Skeletal muscle tissue (tissue), 4 donors: Measurements from ENCODE around the gene AKAP6. TPM values are rescaled to one million over a fixed set of nuclear protein-coding genes. Genes with fewer than 3 reads are reported as not detected.

Experiments
- H3K27ac ChIP-seq: one replicate; pipeline ENCODE4 v1.7.0; 2013; ENCODE audit warnings: mild to moderate bottlenecking, low read depth, low read length, inconsistent platforms
- H3K27me3 ChIP-seq, 3 donors: one replicate each; pipeline ENCODE4 v1.7.0; 2013; ENCODE audit warnings: low read length in 3 of 3; ENCODE audit not compliant: control insufficient read depth in 3 of 3, insufficient read depth in 3 of 3
- H3K36me3 ChIP-seq, 3 donors: one replicate each; pipeline ENCODE4 v1.7.0; 2013; ENCODE audit warnings: low read length in 3 of 3; ENCODE audit not compliant: control insufficient read depth in 3 of 3, insufficient read depth in 3 of 3
- H3K4me1 ChIP-seq, 3 donors: one replicate each; pipeline ENCODE4 v1.7.0; 2013; ENCODE audit warnings: low read length in 3 of 3, mild to moderate bottlenecking in 3 of 3; ENCODE audit not compliant: control insufficient read depth in 3 of 3, insufficient read depth in 3 of 3
- H3K4me3 ChIP-seq, 3 donors: one replicate each; pipeline ENCODE4 v1.7.0; 2013; ENCODE audit warnings: low read length in 3 of 3
- H3K9ac ChIP-seq, 3 donors: one replicate each; pipeline ENCODE4 v1.7.0; 2013; ENCODE audit warnings: low read length in 3 of 3, mild to moderate bottlenecking in 3 of 3, moderate library complexity in 2 of 3, low read depth in 1 of 3
- H3K9me3 ChIP-seq, 3 donors: one replicate each; pipeline ENCODE4 v1.7.0; 2013; ENCODE audit warnings: low read length in 3 of 3; ENCODE audit not compliant: control insufficient read depth in 3 of 3
- total RNA-seq: library from RNA; depleted of rRNA; stranded (reverse); fragments of >200 nt; gene quantifications from one replicate; pipeline ENCODE4 v1.2.3, GENCODE V29; 2014
- donor health status: Osteomylitis.

The AKAP6 gene
- total RNA-seq, 1 donor from 2014 or later, result 102 TPM

DNA sequence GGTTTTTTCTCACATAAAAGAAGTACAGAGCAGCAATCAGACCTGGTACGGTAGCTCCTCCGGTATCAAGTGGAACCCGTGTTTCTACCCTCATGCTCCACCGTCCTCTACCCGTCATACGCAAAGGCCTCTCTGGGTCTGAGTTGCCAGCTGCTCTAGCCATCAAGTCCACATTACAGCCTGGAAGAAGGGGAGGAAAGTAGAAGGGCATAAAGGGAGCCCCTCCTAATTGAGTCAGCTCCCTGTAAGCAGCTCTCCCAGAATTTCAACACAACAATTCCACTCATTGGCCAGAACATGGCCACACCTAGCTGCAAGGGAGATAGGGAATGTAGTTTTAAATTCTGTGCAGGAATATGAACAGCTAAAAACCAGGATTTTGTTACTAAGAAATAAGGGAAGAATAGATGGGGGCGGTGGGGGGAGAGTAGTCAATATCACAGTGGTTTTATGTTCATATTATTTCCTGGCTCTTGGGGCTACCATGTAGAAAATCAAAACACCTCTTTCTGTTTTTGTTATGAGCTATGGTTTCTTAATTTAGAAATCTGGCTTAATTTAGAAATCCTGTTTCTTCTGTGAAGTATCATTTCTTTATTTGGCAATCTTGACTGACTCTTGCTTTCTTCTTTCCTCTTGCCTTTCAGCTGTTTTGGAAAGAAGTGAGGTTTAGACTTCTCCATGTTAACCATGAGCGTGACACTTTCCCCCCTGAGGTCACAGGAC, 103.9 kb downstream of the AKAP6 start:
- no peaks in the 10 kb centered on the region for H3K27me3 ChIP-seq
- H3K4me1 ChIP-seq, result no peaks in the 10 kb centered on the region
- no peaks in the 10 kb centered on the region for H3K36me3 ChIP-seq
- no peak overlapping the region for H3K4me3 ChIP-seq
- no peak overlapping the region for H3K9ac ChIP-seq
- no peaks in the 10 kb centered on the region for H3K9me3 ChIP-seq
- H3K27ac ChIP-seq, result no peak overlapping the region

- Histone ChIP-seq H3K27me3 (no peaks in the 10 kb centered on the region), H3K4me1 (no peaks in the 10 kb centered on the region), H3K9me3 (no peaks in the 10 kb centered on the region), H3K4me3 (no peak overlapping the region), H3K36me3 (no peaks in the 10 kb centered on the region), H3K9ac (no peak overlapping the region), H3K27ac (no peak overlapping the region)
Observed at GRCh38 chr14:32434180-32434579, 105.1 kb downstream of the AKAP6 start.

GRCh38 chr14:32434880-32435279, 105.8 kb downstream of the AKAP6 start:
- H3K4me3 ChIP-seq, result no peak overlapping the region
- H3K27ac ChIP-seq, result no peak overlapping the region
- no peaks in the 10 kb centered on the region for H3K36me3 ChIP-seq
- no peaks in the 10 kb centered on the region for H3K27me3 ChIP-seq
- H3K9me3 ChIP-seq, result no peaks in the 10 kb centered on the region
- H3K4me1 ChIP-seq, result no peaks in the 10 kb centered on the region
- no peak overlapping the region for H3K9ac ChIP-seq

DNA sequence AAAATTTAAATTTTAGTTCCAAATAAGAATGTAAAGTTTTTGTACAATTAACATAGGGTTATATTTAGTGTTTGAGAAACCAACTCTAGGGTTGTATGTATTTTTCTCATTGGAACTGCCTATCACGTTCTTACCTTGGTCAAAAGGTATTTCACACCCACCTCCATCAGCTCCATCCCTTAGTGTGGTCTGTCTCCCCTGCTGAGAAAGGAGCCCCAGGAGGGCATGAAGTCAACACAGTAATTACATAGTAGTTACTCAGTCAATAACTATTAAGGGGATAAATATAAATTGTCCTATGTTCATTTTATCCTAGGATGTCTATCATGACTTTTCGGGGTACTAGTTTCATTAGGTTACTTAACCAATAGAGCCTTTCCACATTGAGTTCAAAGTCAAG, 106.3 kb downstream of the AKAP6 start:
- Histone ChIP-seq H3K27me3 (no peaks in the 10 kb centered on the region), H3K9me3 (no peaks in the 10 kb centered on the region), H3K4me3 (no peak overlapping the region), H3K36me3 (no peaks in the 10 kb centered on the region), H3K4me1 (no peaks in the 10 kb centered on the region), H3K27ac (no peak overlapping the region), H3K9ac (no peak overlapping the region)

- H3K4me1 ChIP-seq, result no peaks in the 10 kb centered on the region
- no peaks in the 10 kb centered on the region for H3K9me3 ChIP-seq
- H3K9ac ChIP-seq, result no peak overlapping the region
- no peak overlapping the region for H3K4me3 ChIP-seq
- no peak overlapping the region for H3K27ac ChIP-seq
- H3K36me3 ChIP-seq, result no peaks in the 10 kb centered on the region
- no peaks in the 10 kb centered on the region for H3K27me3 ChIP-seq
Observed at GRCh38 chr14:32436993-32437392, 107.9 kb downstream of the AKAP6 start.

DNA sequence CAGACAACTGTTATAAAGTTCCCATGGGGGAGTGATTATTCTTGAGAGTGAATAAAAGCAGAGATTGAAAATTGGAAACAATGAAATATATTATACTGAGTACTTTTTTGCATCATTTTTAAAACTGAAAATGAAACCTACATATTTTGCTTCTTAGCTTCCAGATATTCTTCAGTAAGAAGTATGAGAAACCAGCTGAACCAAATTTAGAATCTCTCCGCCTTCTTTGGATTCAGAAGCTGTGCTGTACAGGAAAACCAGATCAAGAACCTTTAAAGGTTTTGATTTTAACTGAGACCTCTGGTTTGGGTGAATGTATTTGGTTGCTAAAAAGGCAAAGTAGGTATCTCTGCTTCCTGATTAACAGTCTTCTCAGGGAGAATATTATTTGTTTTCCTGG, 109.4 kb downstream of the AKAP6 start:
- Histone ChIP-seq H3K27ac (no peak overlapping the region), H3K4me1 (no peaks in the 10 kb centered on the region), H3K4me3 (no peak overlapping the region), H3K9me3 (no peaks in the 10 kb centered on the region), H3K27me3 (no peaks in the 10 kb centered on the region), H3K9ac (no peak overlapping the region), H3K36me3 (no peaks in the 10 kb centered on the region)

- H3K36me3 ChIP-seq, result no peaks in the 10 kb centered on the region
- H3K27me3 ChIP-seq, result no peaks in the 10 kb centered on the region
- H3K9ac ChIP-seq, result no peak overlapping the region
- no peak overlapping the region for H3K4me3 ChIP-seq
- H3K9me3 ChIP-seq, result no peaks in the 10 kb centered on the region
- no peaks in the 10 kb centered on the region for H3K4me1 ChIP-seq
- H3K27ac ChIP-seq, result no peak overlapping the region
Observed at GRCh38 chr14:32443890-32444661, 115.0 kb downstream of the AKAP6 start.

DNA sequence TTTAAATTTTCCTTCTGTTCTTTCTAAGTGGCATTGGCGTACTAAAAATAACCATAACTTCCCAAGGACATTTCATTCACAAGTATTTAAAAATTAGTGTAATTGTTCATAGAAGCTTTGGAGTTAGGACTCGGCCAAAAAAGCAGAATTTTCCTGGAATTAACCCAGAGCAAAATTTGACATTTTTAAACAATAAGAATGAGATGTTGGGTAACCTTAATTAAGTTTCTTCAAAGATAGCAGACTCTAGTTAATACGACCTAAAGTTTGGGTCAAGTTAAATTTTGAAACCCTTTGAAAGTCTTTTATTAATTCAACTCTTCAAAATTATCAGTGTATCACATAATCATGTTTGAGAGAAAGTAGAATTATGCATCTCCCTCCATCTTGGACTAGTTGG, 118.3 kb downstream of the AKAP6 start:
- Histone ChIP-seq H3K4me1 (no peaks in the 10 kb centered on the region), H3K27me3 (no peaks in the 10 kb centered on the region), H3K9ac (no peak overlapping the region), H3K9me3 (no peaks in the 10 kb centered on the region), H3K4me3 (no peak overlapping the region), H3K36me3 (no peaks in the 10 kb centered on the region), H3K27ac (no peak overlapping the region)

- no peaks in the 10 kb centered on the region for H3K36me3 ChIP-seq
- no peak overlapping the region for H3K4me3 ChIP-seq
- H3K27me3 ChIP-seq, result no peaks in the 10 kb centered on the region
- H3K27ac ChIP-seq, result no peak overlapping the region
- no peaks in the 10 kb centered on the region for H3K9me3 ChIP-seq
- no peak overlapping the region for H3K9ac ChIP-seq
- no peaks in the 10 kb centered on the region for H3K4me1 ChIP-seq
Observed at GRCh38 chr14:32449648-32450047, 120.5 kb downstream of the AKAP6 start.

DNA sequence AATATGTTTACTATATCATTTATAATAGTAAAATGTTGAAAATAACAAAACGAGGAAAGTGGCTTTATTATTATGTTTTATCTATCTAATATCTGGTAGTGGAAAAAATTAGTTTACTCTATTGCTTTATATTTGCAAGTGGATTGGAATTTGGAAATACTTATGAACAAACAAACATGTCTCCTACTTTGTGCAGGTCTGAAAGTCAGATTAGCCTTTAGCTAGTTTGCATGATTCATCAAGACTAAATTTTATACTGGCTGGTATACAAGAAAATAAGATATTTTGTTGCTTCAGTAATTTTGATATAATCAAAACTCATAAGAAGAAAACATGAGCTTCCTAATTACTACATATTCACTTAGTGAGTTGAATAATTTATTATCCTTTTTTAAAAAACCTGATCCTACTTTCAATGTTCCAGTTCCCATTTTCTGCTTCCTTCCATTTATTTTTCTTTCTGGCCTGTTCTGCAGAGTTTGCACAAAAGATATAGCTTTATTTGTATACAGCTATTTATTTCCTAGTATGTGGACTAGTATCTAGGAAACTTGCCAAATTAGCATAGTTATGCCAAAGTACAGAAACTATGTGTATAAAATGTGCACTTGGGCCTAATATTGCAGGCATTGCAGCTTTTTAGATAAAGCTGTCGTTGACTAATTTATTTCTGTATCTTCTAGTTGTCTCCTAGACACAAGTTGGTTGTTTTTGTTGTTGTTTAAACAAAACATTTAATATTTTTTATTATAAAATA, 122.0 kb downstream of the AKAP6 start:
- Histone ChIP-seq H3K4me1 (no peaks in the 10 kb centered on the region), H3K36me3 (no peaks in the 10 kb centered on the region), H3K27ac (no peak overlapping the region), H3K4me3 (no peak overlapping the region), H3K27me3 (no peaks in the 10 kb centered on the region), H3K9me3 (no peaks in the 10 kb centered on the region), H3K9ac (no peak overlapping the region)
